ENCODE measurements around the gene TPK1. TPM values are rescaled to one million over a fixed set of nuclear protein-coding genes. Genes with fewer than 3 reads are reported as not detected.
"Not testable (repeated sequence)": the region's sequence is repeated elsewhere in the genome, so short reads cannot be mapped to it uniquely, and the experiment has no call there.

The TPK1 gene
- total RNA-seq, 1 donor from 2014 or later = 2.2 TPM

DNA sequence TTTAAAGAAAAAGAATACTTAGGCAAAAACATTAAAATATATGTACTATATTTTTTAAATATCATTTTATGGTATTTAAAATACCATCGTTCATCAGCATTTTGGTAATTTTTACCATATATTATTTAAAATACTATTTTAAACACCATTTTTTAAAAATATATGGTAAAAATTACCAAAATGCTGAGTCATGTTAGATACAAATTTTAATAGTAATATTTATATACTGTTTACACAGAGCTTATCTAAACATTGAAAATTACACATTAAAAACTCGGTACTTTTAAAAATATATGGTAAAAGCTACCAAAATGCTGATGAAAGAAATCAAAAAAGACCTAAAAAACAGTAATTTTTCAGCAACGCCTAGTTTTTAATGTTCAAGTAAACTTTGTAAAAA is 105.6 kb downstream of the TPK1 start:
- DNase-seq (ENCODE audit: low read depth) = no peak
- TF ChIP-seq, protein P1, sequence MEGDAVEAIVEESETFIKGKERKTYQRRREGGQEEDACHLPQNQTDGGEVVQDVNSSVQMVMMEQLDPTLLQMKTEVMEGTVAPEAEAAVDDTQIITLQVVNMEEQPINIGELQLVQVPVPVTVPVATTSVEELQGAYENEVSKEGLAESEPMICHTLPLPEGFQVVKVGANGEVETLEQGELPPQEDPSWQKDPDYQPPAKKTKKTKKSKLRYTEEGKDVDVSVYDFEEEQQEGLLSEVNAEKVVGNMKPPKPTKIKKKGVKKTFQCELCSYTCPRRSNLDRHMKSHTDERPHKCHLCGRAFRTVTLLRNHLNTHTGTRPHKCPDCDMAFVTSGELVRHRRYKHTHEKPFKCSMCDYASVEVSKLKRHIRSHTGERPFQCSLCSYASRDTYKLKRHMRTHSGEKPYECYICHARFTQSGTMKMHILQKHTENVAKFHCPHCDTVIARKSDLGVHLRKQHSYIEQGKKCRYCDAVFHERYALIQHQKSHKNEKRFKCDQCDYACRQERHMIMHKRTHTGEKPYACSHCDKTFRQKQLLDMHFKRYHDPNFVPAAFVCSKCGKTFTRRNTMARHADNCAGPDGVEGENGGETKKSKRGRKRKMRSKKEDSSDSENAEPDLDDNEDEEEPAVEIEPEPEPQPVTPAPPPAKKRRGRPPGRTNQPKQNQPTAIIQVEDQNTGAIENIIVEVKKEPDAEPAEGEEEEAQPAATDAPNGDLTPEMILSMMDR (conservative IDR thresholded peaks at IDR 0.05; ENCODE audit: low read depth, low read length) = no peak
- no peak overlapping the region for H3K4me3 ChIP-seq (ENCODE audit: low read depth, low read length)

DNA sequence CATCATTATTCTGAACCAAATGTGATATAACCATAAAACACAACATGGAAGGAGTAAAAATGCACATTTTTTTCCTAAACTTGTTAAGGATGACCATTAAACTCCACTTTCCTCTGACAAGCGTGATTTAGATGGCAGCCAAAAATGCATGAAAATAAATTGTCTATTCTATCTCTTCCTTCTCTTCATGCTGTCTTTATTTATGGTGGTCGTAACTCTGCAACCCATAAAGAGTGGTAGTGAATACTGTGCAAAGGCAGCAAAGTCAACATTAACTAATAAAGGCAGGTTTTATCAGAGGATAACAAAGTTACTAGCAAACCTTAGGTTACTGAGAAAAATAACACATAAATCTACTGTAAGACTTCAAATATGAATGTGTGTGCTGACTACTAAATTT is 106.6 kb downstream of the TPK1 start:
- H3K4me3 ChIP-seq (ENCODE audit: low read depth, low read length) = no peak overlapping the region
- no peak for DNase-seq (ENCODE audit: low read depth)
- TF ChIP-seq, protein P1 (conservative IDR thresholded peaks at IDR 0.05; ENCODE audit: low read depth, low read length) = no peak

DNA sequence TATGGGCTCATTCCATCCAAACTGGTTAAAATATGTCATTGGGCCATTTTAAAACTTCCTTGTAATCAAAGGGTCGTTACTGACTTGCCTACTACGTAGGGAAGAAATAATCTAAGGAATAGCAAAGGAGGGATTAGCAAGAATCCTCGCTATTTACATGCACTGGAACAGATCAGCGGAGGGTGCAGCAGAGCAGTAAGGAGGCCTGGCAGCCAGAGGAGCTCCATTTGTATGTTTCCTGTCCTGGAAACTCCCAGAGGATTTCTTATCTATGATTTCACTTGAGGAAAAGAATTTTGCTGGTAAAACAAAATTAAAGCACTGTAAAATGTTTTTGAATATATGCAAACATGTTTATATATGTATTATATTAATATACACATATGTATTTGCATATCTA is 107.3 kb downstream of the TPK1 start:
- DNase-seq (ENCODE audit: low read depth) = no peak
- TF ChIP-seq, protein P1 (conservative IDR thresholded peaks at IDR 0.05; ENCODE audit: low read depth, low read length) = no peak
- H3K4me3 ChIP-seq (ENCODE audit: low read depth, low read length) = no peak overlapping the region

DNA sequence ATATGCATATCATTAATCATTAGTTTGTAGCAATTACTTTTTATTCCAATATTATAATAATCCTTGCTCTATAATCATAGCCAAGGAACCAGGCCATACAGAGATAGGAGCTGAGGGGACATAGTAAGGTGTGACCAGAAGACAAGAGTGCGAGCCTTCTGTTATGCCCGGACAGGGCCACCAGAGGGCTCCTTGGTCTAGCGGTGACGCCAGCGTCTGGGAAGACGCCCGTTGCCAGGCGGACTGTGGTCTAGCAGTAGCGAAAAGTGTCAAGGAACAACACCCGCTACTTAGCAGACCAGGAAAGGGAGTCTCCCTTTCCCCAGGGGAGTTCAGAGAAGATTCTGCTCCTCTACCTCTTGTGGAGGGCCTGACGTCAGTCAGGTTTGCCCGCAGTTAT is 109.0 kb downstream of the TPK1 start:
- not testable (repeated sequence) for H3K4me3 ChIP-seq (ENCODE audit: low read depth, low read length); DNase-seq (ENCODE audit: low read depth)
- TF ChIP-seq, protein P1 (conservative IDR thresholded peaks at IDR 0.05; ENCODE audit: low read depth, low read length) = peak; percentile 4

DNA sequence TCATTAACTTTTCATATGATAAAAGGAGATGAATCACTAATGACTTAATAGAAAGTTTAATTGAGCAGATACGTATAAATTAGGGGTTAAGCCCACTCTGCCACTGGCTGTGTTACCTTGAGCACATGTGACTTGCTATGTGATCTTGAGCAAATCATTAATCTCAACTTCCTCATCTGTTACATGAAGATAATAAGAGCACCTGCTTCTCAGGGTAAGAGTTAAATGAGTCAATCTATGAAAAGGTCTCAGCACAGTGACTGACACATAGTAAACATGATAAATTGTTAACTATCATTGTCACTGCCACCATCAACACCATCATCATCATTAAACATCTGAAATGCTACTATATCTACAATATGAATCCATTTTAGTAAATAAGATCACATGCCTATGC is 110.8 kb downstream of the TPK1 start:
- H3K4me3 ChIP-seq (ENCODE audit: low read depth, low read length) = no peak overlapping the region
- TF ChIP-seq, protein P1 (conservative IDR thresholded peaks at IDR 0.05; ENCODE audit: low read depth, low read length) = no peak
- DNase-seq (ENCODE audit: low read depth) = peak; percentile 36

DNA sequence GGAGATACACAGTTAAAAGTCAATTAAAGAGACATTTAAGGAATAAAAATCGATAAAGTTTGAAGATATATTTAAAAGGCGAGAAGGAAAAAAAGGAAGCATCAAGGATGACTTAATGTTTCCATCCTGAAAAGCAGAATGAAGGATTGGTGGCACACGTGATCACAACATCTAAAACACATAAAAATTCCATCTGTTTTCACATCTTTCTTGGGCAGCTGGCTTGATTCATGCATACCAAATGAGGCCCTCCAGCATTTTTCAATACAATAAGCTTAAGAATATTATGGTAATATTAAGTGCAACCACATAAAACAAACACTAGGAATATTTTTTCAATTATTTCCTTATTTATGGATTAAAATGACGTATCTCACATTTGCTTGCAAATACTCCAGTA is 112.6 kb downstream of the TPK1 start:
- TF ChIP-seq, protein P1 (conservative IDR thresholded peaks at IDR 0.05; ENCODE audit: low read depth, low read length) = no peak
- H3K4me3 ChIP-seq (ENCODE audit: low read depth, low read length) = no peak overlapping the region
- no peak for DNase-seq (ENCODE audit: low read depth)

DNA sequence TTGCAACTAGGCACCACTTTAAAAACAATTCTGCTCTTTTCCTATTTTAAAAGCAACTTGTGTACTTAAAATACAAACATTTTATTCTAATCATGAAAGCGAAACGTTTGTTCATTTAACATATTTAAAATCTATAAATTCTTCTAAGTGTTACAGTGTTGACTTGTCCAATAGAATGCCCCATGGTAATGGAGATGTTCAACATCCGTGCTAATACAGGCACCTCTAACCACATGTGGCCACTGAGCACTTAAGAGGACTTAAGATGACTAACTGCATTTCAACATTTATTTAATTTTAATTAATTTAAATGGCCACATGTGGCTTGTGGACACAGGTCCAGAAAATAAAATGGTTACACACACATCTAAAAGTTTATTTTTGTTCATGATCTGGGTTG is 115.1 kb downstream of the TPK1 start:
- TF ChIP-seq, protein P1 (conservative IDR thresholded peaks at IDR 0.05; ENCODE audit: low read depth, low read length) = no peak
- H3K4me3 ChIP-seq (ENCODE audit: low read depth, low read length) = no peak overlapping the region
- no peak for DNase-seq (ENCODE audit: low read depth)

Data from epithelial cell of proximal tubule (primary cell).